ENCODE results near the gene ZNF169.
"Not testable (repeated sequence)": the region's sequence is repeated elsewhere in the genome, so short reads cannot be mapped to it uniquely, and the experiment has no call there.

The ZNF169 gene

DNA sequence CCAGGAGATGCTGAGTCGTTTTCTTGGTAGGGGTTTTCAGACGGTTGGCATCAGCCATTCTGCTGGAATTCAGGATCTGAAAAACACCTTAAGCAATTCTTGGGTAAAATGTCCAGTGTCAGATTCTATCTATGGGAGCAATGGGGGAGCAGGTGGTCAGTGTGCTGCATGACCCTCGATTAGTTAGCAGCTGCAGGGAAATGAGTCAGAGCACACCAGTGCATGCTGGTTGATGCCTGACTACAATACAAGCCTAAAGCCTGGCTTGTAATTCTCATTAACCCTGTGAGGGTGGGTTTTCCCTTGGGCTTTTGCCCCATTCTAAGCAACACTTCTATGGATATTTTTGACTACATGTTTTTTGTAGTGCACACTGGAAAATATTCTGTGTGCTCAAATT lies 89.7 kb downstream of the ZNF169 start:
- not testable (repeated sequence) for DNase-seq (ENCODE audit: low spot score)

Data from GM03348 (cell line).